ENCODE data around the gene PLSCR3.

DNA sequence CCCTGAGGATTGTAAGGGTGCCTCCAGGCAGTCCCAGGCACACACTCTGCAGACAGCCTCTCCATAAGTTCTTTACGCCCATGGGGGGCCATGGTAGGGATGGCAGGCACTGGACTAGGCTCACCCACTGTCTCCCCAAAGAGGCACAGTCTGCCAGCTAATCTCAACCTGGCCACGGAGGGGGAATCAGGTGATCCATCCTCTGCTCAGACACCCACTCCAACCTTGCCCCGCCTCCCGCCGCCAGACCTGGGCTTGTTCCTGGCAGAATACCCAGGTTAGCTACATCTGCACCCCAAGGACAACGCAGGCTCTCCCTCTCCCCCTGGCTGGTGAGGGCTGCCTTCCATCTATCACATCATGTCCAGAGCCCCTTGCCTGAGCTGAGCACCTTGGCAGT lies 14.5 kb upstream of the PLSCR3 start:
- TF ChIP-seq CTCF (conservative IDR thresholded peaks at IDR 0.05; ENCODE audit: low read length) (no peak), EZH2phosphoT487 (IDR thresholded peaks at IDR 0.05; ENCODE audit: borderline replicate concordance) (no peak)

All from Loucy (cell line).